Panc1 (cell line): Measurements from ENCODE around the gene RGS12.

ENCODE experiments used
- CTCF ChIP-seq: fragments of 450-650 bp; IDR thresholded peaks from 2 replicates; pipeline ENCODE4 v1.5.1; 2017; ENCODE audit warnings: mild to moderate bottlenecking
- POLR2AphosphoS5 ChIP-seq: IDR thresholded peaks from 2 replicates; pipeline ENCODE4 v1.6.1; 2012; ENCODE audit warnings: mild to moderate bottlenecking, low read depth, low read length, moderate library complexity
- REST ChIP-seq, 2 experiments: IDR thresholded peaks; 2 replicates each; pipeline ENCODE4 v1.6.1; 2011 to 2012; ENCODE audit warnings: low read depth in 2 of 2, control low read depth in 1 of 2, low read length in 1 of 2, mild to moderate bottlenecking in 1 of 2, moderate library complexity in 1 of 2; ENCODE audit not compliant: insufficient read depth in 1 of 2

DNA sequence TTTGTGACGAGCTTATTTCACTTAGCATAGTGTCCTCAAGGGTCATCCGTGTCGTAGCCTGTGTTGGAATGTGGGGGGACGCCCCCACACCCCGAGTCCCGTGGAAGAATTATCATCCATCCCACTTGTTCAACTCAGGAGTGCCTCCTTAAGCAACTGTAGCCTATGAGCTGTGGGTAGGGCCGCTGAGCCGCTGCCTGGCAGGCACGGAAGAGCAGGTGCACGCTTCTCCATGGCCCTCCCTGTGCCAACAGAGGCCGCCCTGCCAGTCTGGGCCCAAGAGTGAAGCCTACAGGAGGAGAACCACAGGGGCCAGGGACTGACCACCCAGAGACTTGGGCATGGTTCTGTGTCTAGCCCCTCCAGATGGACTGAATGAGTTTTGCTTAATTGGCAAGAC, 2.3 kb upstream of the RGS12 start:
- TF ChIP-seq CTCF, result no peak
- TF ChIP-seq REST (IDR thresholded peaks at IDR 0.05; ENCODE audit: insufficient read depth in 1 of 2, low read depth in 2 of 2, low read length in 1 of 2), result no peak
- TF ChIP-seq POLR2AphosphoS5, result no peak
